ENCODE measurements around the gene LDHB.

GRCh38 chr12:21659383-21659782 lies 1.7 kb upstream of the LDHB start:
- TF ChIP-seq EZH2 (IDR thresholded peaks at IDR 0.05) (no peak), POLR2AphosphoS5 (IDR thresholded peaks at IDR 0.05; ENCODE audit: borderline replicate concordance, low read depth, low read length) (no peak)
